Activated effector memory CD4-positive, alpha-beta T cell treated with anti-CD3 and anti-CD28 coated beads, Interleukin-2, amount 50 U/mL, for 16 hours (primary cell): ENCODE measurements around the gene MIPOL1.
"Not testable (repeated sequence)": the region's sequence is repeated elsewhere in the genome, so short reads cannot be mapped to it uniquely, and the experiment has no call there.

Experiments used
- DNase-seq: peaks from one replicate; pipeline ENCODE4 v3.0.0-alpha.2; 2020

The MIPOL1 gene

GRCh38 chr14:37469650-37470049, 271.9 kb downstream of the MIPOL1 start:
- no peak for DNase-seq

- DNase-seq, result no peak
Observed at GRCh38 chr14:37470251-37470650, 272.5 kb downstream of the MIPOL1 start.

- DNase-seq, result no peak
Observed at GRCh38 chr14:37472906-37473305, 275.2 kb downstream of the MIPOL1 start.

- DNase-seq, result no peak
Observed at GRCh38 chr14:37474191-37474590, 276.5 kb downstream of the MIPOL1 start.

GRCh38 chr14:37480446-37481290, 282.9 kb downstream of the MIPOL1 start:
- DNase-seq, result no peak

GRCh38 chr14:37482428-37482827, 284.7 kb downstream of the MIPOL1 start:
- no peak for DNase-seq

GRCh38 chr14:37483672-37484071, 285.9 kb downstream of the MIPOL1 start:
- no peak for DNase-seq

- DNase-seq, result no peak
Observed at GRCh38 chr14:37490607-37491006, 292.9 kb downstream of the MIPOL1 start.

- no peak for DNase-seq
Observed at GRCh38 chr14:37491076-37491475, 293.3 kb downstream of the MIPOL1 start.

- no peak for DNase-seq
Observed at GRCh38 chr14:37493606-37494005, 295.9 kb downstream of the MIPOL1 start.

- no peak for DNase-seq
Observed at GRCh38 chr14:37497422-37497821, 299.7 kb downstream of the MIPOL1 start.

- DNase-seq, result no peak
Observed at GRCh38 chr14:37501877-37502276, 304.1 kb downstream of the MIPOL1 start.

- DNase-seq, result no peak
Observed at GRCh38 chr14:37508503-37508902, 310.8 kb downstream of the MIPOL1 start.

- no peak for DNase-seq
Observed at GRCh38 chr14:37512173-37512572, 314.4 kb downstream of the MIPOL1 start.

- no peak for DNase-seq
Observed at GRCh38 chr14:37515771-37516170, 318.0 kb downstream of the MIPOL1 start.

- DNase-seq, result no peak
Observed at GRCh38 chr14:37526994-37527393, 329.3 kb downstream of the MIPOL1 start.

GRCh38 chr14:37539992-37540391, 342.3 kb downstream of the MIPOL1 start:
- DNase-seq, result no peak

- no peak for DNase-seq
Observed at GRCh38 chr14:37544407-37544806, 346.7 kb downstream of the MIPOL1 start.

GRCh38 chr14:37545174-37545573, 347.4 kb downstream of the MIPOL1 start:
- DNase-seq, result no peak

GRCh38 chr14:37546621-37547447, 349.1 kb downstream of the MIPOL1 start:
- no peak for DNase-seq

- no peak for DNase-seq
Observed at GRCh38 chr14:37550511-37550910, 352.8 kb downstream of the MIPOL1 start.

- DNase-seq, result no peak
Observed at GRCh38 chr14:37551119-37551518, 353.4 kb downstream of the MIPOL1 start.

GRCh38 chr14:37553935-37554550, 356.3 kb downstream of the MIPOL1 start:
- DNase-seq, result no peak

- DNase-seq, result not testable (repeated sequence)
Observed at GRCh38 chr14:37555596-37555995, 357.9 kb downstream of the MIPOL1 start.
